ENCODE results near the gene ATP9A.
A peak's percentile ranks its signal among the peaks of the same experiment; 100 is the strongest.

Gene ATP9A

GRCh38 chr20:51563174-51563485 is 205.1 kb downstream of the ATP9A start:
- TF ChIP-seq CTCF (IDR thresholded peaks at IDR 0.05; ENCODE audit: extremely low read depth, missing control alignments): no peak
- no peak for DNase-seq (ENCODE audit: low spot score)

GRCh38 chr20:51562332-51563173 is 205.6 kb downstream of the ATP9A start:
- DNase-seq (ENCODE audit: low spot score): peak; percentile 50
- no peak for TF ChIP-seq CTCF (IDR thresholded peaks at IDR 0.05; ENCODE audit: extremely low read depth, missing control alignments)

GRCh38 chr20:51562027-51562331 is 206.2 kb downstream of the ATP9A start:
- no peak for TF ChIP-seq CTCF (IDR thresholded peaks at IDR 0.05; ENCODE audit: extremely low read depth, missing control alignments)
- no peak for DNase-seq (ENCODE audit: low spot score)

DNA sequence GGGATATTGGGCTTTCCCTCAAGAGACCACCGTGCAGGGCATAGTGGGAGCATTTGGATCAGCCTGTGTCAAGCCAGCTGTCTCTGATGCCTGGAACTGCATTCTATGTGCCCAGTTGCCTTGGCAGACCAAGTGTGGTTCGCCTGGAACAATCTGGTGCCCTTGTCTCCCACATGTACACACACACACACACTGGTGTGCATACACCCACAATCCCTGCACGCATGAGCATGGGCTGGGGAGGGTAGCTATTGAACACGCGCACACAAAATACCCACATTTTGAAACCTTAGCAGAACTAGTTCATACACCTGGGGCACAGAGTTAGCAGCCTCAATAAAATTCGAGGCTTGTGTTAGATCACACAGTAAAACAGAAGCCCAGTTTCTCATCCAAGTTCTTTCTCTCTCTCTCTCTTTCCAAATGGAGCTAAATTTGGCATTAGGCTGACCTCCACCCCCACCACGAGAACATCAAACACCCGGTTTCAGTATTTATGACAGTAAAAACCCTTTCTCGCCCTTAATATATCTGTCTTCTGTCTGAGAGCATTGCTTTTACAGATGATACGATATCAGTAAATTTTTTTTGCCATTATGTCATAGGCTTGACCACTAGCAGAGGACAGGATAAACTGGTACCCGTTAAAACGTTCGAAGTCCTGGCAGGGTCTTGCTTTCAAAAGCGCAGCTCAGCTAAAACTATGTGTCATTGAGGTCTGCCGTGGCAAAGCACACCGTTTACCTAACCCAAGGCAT is 207.5 kb downstream of the ATP9A start:
- DNase-seq (ENCODE audit: low spot score): no peak
- TF ChIP-seq CTCF (IDR thresholded peaks at IDR 0.05; ENCODE audit: extremely low read depth, missing control alignments): no peak

DNA sequence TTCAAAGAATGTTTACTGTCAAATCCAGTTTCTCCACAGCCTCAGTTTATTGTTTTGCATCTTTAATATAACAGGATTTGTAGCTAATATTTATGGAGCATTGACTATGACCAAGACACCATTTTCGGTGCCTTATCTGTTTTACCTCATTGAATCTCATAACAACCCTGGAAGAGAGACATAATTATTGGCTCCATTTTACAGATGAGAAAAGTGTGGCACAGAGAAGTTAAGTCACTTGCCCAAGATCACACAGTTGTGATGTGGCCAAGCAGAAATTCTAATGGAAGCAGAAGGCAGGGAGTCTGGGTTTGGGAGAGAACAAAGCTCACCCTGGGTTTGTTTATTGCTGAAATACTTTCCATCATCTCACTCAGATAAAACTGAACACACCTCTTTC is 208.1 kb downstream of the ATP9A start:
- DNase-seq (ENCODE audit: low spot score): no peak
- TF ChIP-seq CTCF (IDR thresholded peaks at IDR 0.05; ENCODE audit: extremely low read depth, missing control alignments): no peak

- no peak for TF ChIP-seq CTCF (IDR thresholded peaks at IDR 0.05; ENCODE audit: extremely low read depth, missing control alignments)
- DNase-seq (ENCODE audit: low spot score): no peak
These were observed 213.5 kb downstream of the ATP9A start for GRCh38 chr20:51554538-51555165.

GRCh38 chr20:51553897-51554486 is 214.2 kb downstream of the ATP9A start:
- no peak for DNase-seq (ENCODE audit: low spot score)
- TF ChIP-seq CTCF (IDR thresholded peaks at IDR 0.05; ENCODE audit: extremely low read depth, missing control alignments): no peak

Data from GM20000 (cell line).